Activated gamma-delta T cell treated with Interleukin-2 at 50 U/mL for 16 hours (primary cell): ENCODE results near the gene WDR90.
A peak's percentile ranks its signal among the peaks of the same experiment; 100 is the strongest.

Source experiments
- DNase-seq: peaks from one replicate; pipeline ENCODE4 v3.0.0-alpha.2; 2020

Gene WDR90

DNA sequence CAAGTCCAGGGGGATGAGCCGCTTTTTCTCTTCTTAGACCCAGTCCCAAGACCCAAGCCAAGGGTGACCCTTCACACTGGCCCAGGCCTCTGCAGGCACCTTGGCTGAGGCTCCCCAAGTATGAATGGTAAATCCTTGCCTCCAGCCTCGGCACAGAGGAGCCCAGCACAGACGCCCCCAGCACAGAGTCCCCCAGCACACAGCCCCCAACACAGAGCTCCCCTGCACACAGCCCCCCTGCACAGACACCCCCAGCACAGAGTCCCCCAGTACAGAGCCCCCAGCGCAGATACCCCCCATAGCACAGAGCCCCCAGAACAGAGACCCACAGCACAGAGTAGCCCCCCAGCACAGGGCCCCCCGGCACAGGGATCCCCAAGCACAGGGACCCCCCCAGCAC, 8.6 kb upstream of the WDR90 start:
- DNase-seq: no peak

DNA sequence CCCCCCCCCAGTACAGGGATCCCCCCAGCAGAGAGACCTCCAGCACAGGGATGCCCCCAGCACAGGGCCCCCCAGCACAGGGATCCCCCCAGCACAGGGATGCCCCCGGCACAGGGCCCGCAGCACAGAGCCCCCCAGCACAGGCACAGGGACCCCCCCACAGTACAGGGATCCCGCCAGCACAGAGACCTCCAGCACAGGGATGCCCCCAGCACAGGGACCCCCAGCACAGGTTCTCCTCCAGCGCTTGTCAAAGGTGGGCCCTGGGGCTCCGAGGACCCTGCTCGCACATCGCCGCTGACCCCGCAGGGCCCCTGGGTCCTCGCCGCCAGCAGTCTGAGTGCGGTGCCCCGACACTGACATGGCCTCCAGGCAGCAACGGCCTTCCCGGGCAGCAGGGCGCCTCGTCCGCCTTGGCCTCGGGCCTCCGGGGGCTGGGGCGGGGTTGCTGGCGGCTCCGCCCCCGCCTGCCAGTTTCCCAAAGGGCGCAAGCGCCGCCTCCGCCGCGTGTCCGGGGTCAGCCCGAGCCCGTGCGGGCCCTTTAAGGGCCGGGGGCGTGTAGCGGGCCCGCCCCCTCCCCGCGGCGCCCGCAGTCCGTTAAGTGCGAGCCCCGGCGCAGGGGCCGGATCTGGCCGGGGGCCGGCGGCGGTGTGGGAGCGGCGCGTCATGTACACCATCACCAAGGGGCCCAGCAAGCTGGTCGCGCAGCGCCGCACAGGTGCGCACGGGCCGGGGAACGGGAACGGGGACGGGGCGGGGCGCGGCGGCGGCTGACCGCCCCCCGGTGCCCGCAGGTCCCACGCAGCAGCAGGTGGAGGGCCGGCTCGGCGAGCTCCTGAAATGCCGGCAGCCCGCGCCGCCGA, 7.6 kb upstream of the WDR90 start, which contains the start of gene MCRIP2:
Gene MCRIP2 (plus strand): TSS at position 503 of the 863 bp plus-strand sequence. CDS start 164 bp downstream, at position 667.
- peak; percentile 46 for DNase-seq

DNA sequence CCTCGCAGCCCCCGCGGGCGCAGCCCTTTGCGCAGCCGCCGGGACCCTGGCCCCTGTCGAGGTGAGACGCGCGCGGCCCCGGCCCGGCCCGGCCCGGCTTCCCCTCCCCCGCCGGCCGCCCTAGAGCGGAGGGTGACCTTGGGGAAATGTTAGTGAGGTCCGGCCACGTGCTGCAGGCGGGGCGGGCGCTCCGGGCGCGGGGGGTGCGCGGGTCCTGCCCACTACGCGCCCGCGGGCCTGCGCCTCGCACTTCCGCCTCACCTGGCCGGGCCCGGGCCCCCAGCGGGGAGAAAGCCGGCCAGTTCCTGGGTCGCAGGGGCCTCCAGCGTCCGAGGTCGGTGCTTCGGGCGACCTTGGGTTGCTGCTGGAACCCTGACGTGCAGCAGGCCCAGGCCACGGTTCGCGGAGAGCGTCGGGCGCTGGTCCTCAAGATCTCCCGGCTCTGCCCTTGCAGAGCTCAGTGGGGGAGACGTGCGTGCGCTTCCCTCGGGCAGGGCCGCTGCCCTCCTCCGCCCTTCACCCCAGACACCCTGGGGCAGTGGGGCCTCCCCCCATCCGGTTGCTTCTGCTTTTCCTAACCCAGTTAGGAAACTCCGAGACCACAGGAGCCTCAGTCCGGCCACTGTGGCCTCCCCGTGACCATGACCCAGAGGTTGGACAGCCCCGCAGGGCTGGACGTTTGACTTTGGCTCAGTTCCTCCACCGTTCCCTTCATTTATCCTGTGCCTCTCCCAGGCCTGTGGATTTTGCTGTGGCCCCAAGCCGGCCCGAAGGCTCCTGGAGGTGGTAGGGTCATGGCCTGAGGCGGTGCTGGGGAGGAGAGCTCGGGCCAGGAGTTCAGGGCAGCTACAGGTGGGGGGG, 6.7 kb upstream of the WDR90 start:
- no peak for DNase-seq

DNA sequence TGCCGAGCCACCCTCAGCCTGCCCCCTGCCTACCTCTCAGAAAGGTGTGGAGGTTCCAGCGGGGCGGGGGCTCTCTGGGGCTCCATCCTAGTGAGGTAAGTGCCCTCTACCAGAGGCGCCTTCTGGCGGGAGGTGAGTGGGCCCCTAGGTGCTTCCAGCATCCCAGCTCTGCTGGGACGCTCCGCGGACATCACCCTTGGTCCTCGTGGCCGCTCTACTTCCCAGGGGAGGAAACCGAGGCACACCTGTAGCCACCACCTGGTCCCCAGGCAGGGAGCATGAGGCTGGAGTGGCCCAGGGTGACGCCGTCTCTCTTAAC, 6.2 kb upstream of the WDR90 start:
- no peak for DNase-seq

DNA sequence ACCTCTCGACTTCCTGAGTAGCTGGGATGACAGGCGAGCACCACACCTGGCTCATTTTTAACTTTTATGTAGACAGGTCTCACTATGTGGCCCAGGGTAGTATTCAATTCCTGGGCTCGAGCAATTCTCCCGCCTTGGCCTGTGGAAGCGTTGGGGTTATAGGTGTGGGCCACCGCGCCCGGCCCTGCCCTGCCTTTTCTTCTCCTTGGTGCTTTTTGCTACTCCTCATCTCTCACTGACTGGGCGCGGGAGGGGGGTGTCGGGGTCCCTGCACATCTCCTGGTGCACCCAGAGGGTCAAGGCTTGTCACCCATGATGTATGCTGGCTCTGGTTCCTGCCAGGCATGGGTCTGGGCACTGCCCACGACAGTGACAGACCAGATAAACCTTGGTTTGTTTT, 4.6 kb upstream of the WDR90 start:
- no peak for DNase-seq

DNA sequence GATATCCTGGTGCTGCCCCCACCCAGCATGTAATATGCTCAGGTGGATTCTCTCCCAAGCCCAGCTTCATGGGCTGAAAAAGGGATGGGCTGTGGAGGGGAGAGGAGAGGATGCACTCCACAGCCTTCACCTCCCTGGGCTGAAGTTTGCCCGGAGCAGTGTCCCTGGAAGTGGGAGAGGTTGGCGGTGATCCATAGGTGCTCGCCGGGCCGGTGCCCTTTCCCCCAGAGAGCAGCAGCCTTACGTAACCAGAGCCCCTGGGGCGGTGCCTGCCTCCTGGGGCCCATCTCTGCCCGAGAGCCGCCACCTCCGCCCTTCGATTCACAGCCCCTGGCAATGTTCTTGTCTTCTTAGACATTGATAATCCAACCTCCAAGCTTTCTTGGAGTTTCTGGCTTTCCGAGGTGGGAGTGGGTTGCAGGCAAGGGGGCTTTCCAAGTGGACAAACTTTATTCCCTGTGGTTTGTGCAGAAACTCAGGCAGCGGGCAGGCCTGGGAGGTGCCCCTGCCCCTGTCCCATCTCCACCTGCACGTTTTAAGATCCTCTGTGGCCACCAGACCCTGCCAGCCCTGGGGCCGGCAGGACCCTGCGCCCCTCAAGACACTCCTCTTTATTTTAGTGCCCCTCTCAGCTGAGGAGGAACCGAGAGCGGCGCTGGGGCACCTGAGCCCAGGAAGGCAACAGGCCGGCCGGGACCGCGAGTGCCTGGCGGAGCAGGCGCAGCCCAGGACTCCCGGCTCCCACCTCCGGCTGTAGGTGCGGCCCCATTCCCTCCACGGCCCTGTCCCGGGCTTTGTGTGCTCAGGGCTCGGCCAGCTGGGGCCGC, 3.1 kb upstream of the WDR90 start:
- DNase-seq: no peak

DNA sequence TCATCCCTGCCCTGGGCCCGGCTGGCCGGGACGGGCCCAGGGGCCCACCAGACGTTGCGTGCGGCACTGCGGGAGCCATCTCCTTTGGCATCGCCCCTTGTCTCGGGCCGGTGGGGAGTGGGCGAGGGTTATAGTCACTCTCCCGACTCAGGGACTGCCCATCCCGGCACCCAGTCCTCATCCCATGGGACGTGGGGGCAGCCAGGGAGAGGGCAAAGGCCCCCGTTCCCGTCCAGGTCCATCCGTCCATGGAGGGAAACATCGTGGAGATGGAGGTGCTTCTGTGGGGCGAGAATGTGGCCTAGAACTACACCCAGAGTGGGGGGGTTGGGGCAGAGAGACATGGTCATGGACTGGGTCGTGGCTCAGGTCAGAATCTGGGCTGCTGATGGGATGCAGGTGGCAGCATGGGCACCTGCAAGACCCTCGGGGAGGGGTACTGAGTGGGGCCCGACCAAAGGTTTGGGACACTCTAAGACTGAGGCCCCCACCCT, 2.4 kb upstream of the WDR90 start:
- no peak for DNase-seq

DNA sequence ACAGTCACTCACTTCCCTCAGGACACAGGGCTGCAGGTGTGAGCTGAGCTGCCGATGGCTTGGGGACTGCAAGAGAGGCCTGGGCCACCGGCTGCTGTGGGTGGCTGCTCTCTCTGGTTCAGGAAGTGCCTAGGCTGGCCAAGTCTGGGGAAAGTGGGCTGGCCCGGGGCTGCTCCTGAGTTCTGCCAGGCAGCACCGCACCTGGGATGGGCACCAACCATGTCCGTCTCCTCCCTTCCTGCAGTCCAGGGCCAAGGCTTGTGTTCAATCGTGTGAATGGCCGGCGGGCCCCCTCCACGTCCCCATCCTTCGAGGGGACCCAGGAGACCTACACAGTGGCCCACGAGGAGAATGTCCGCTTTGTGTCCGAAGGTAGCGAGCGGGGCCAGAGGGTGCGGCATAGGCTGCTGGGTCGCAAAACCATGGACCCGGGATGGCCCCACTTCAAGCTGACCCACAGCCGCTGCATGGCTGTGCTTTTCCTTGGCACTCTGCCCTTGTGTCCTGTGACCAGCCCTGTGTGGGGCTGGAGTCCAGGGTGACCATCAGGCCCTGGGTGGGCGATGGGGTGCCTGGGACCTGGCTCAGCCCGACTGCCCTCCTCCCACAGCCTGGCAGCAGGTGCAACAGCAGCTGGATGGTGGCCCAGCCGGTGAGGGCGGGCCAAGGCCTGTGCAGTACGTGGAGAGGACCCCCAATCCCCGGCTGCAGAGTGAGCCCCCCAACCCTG, 1.8 kb upstream of the WDR90 start:
- no peak for DNase-seq

DNA sequence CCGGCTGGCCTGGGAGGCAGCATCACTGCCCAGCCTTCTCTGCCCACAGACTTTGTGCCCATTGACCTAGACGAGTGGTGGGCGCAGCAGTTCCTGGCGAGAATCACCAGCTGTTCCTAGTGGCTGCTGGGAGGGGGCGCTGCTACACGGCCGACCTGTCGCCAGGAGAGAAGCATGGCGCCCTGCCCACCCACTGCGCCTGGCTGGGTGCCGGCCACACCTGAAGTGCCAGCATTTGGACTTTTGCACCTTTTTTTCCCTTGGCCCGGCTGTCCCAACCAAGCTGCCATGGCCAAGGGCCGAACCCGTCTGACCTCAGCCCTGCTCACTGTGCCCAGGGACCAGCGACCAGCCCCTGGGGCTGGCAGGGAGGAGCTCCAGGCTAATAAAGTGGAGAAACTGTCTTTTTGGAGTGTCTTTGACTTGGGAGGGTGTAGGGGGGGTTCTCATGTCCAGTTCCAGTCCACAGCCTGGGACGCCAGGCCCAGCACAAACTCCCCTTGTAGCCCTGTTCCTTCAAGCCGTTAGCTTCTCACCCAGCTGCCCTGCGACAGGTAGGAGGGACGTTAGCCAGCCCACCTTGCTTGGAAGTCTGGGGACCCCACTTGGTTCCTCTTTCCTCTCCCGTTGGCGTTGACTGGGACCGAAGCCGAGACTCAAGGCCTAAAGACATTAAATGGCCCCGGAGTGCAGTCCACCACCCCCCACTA, 939 bp upstream of the WDR90 start:
- no peak for DNase-seq

DNA sequence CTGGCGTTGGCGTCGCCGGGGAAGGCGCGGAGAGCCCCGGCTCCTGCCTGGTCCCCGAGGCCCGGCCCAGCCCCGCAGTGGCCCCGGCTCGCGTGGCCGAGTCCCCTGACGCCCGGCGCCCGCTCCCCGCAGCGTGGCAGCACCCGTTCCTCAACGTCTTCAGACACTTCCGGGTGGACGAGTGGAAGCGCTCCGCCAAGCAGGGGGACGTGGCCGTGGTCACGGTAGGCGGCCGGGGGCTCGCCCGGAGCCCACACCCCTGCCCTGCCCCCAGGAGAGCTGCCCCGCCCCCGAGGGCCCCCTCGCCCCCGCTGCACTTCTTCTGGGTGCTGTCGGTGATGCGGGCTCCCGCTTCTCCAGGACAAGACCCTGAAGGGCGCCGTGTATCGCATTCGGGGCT, 466 bp downstream of the WDR90 start:
- no peak for DNase-seq

- DNase-seq: no peak
Observed at GRCh38 chr16:651844-652243, 2.7 kb downstream of the WDR90 start.

GRCh38 chr16:652454-653305, 3.5 kb downstream of the WDR90 start:
- no peak for DNase-seq

- no peak for DNase-seq
Observed at GRCh38 chr16:654034-654433, 4.9 kb downstream of the WDR90 start.

- DNase-seq: no peak
Observed at GRCh38 chr16:657487-657886, 8.3 kb downstream of the WDR90 start.

GRCh38 chr16:658679-659571, 9.8 kb downstream of the WDR90 start:
- DNase-seq: no peak

- DNase-seq: no peak
Observed at GRCh38 chr16:659618-660017, 10.5 kb downstream of the WDR90 start.

DNA sequence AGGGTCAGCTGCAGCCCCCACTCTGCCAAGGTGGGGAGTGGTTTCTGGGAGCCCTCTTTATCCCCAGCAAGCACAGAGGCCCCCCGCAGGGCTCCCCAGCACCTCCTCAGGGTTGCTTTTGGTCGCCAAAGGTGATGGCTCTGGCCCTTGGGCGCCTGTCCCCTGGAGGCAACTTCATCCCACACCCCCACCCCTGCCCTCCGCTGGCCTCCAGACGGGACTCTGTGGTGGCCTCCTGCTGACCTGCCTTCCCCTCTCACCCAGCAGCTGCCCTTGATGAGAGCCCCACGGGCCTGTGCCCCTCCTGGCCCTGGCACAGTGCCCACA, 10.9 kb downstream of the WDR90 start:
- DNase-seq: no peak

DNA sequence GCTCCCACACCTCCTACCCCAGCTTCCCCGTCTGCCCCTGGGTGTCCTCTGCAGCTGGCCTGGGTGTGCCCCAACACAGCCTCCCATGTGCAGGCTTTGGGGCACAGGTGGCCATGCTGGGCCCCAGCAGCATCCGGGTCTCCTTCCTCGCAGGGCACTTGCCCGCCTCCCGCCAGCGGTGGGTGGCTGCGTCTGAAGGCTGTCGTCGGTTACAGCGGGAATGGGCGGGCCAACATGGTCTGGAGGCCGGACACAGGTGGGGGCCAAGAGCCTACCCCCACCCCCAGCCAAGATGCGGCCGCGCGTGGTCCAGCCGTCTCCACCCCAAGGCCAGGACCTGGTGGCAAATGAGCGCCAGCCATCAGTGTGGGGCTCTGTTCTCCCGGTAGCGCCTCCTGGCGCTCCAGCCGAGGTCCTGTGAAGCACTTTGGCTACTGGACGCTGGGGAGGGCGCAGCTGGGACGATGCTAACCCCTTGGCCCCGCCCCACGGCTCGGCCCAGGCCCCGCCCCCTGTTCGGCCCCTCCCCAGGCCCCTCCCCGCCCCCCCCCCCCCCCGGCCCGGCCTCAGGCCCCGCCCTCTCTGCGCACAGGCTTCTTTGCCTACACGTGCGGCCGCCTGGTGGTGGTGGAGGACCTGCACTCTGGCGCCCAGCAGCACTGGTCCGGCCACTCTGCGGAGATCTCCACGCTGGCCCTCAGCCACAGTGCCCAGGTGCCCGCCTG, 11.5 kb downstream of the WDR90 start:
- peak; percentile 54 for DNase-seq
